Measurements from ENCODE around the gene SYT14.

Gene SYT14

GRCh38 chr1:210057593-210057992 is 119.6 kb downstream of the SYT14 start:
- H3K4me3 ChIP-seq (ENCODE audit: low read depth, low read length): no peak overlapping the region
- no peak for TF ChIP-seq CTCF (IDR thresholded peaks at IDR 0.05; ENCODE audit: control insufficient read depth, extremely low read depth, insufficient read depth)
- no peak for DNase-seq (ENCODE audit: low read depth)

GRCh38 chr1:210061992-210062391 is 124.0 kb downstream of the SYT14 start:
- no peak for DNase-seq (ENCODE audit: low read depth)
- H3K4me3 ChIP-seq (ENCODE audit: low read depth, low read length): no peak overlapping the region
- no peak for TF ChIP-seq CTCF (IDR thresholded peaks at IDR 0.05; ENCODE audit: control insufficient read depth, extremely low read depth, insufficient read depth)

- DNase-seq (ENCODE audit: low read depth): no peak
- H3K4me3 ChIP-seq (ENCODE audit: low read depth, low read length): no peak overlapping the region
- TF ChIP-seq CTCF (IDR thresholded peaks at IDR 0.05; ENCODE audit: control insufficient read depth, extremely low read depth, insufficient read depth): no peak
These were observed 132.5 kb downstream of the SYT14 start for GRCh38 chr1:210070531-210070930.

- no peak overlapping the region for H3K4me3 ChIP-seq (ENCODE audit: low read depth, low read length)
- TF ChIP-seq CTCF (IDR thresholded peaks at IDR 0.05; ENCODE audit: control insufficient read depth, extremely low read depth, insufficient read depth): no peak
- no peak for DNase-seq (ENCODE audit: low read depth)
These were observed 134.1 kb downstream of the SYT14 start for GRCh38 chr1:210072129-210072528.

- DNase-seq (ENCODE audit: low read depth): no peak
- no peak for TF ChIP-seq CTCF (IDR thresholded peaks at IDR 0.05; ENCODE audit: control insufficient read depth, extremely low read depth, insufficient read depth)
- no peak overlapping the region for H3K4me3 ChIP-seq (ENCODE audit: low read depth, low read length)
These were observed 135.0 kb downstream of the SYT14 start for GRCh38 chr1:210072896-210073504.

- DNase-seq (ENCODE audit: low read depth): no peak
- H3K4me3 ChIP-seq (ENCODE audit: low read depth, low read length): no peak overlapping the region
- TF ChIP-seq CTCF (IDR thresholded peaks at IDR 0.05; ENCODE audit: control insufficient read depth, extremely low read depth, insufficient read depth): no peak
These were observed 136.9 kb downstream of the SYT14 start for GRCh38 chr1:210074904-210075303.

GRCh38 chr1:210076620-210077019 is 138.6 kb downstream of the SYT14 start:
- no peak overlapping the region for H3K4me3 ChIP-seq (ENCODE audit: low read depth, low read length)
- no peak for TF ChIP-seq CTCF (IDR thresholded peaks at IDR 0.05; ENCODE audit: control insufficient read depth, extremely low read depth, insufficient read depth)
- no peak for DNase-seq (ENCODE audit: low read depth)
